Testis (tissue), 2 donors: ENCODE data around the gene ADORA1.

Experiments used
- CTCF ChIP-seq, 3 experiments: fragments of 450-650 bp in 2 of 3; fragments of 200-600 bp in 1 of 3; sonication (generic) in 1 of 3; IDR thresholded peaks; one replicate each; pipeline ENCODE4 v1.5.1; 2016 to 2019; ENCODE audit warnings: antibody characterized with exemption in 3 of 3, mild to moderate bottlenecking in 2 of 3, moderate library complexity in 1 of 3
- POLR2A ChIP-seq: fragments of 450-650 bp; IDR thresholded peaks from one replicate; pipeline ENCODE4 v1.6.1; 2017; ENCODE audit warnings: antibody characterized with exemption, mild to moderate bottlenecking, moderate library complexity

- no peak for TF ChIP-seq CTCF (IDR thresholded peaks at IDR 0.05)
- no peak for TF ChIP-seq POLR2A
Measured at GRCh38 chr1:203161175-203161574, 33.6 kb downstream of the ADORA1 start.
